Measurements from ENCODE around the gene DEDD.

The DEDD gene

DNA sequence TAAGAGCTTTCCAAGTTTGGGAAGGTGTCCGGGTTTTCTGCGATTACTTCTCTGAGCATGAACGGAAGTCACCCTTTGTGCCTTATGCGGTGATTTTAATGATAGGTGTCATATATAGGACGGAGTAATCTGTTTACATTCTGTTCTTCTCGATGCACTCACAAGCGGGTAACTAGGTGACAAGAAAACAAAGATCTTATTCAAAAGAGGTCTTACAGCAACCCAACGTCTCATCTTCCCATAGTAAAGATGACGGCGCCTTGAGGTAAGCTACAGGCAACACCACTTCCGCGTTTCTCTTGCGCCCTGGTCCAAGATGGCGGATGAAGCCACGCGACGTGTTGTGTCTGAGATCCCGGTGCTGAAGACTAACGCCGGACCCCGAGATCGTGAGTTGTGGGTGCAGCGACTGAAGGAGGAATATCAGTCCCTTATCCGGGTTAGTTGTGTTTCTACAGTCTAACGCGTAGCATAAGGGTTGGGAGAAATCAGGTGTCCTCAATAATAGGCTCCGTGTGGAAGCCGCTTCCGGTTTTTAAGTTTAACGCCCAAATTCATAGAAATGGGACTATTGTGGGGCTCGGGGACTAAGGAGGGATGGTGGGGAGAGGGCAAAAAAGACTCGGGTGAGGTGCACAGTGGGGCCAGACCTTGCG, 21.3 kb upstream of the DEDD start, which contains the start of gene UFC1:
UFC1 (plus strand) TSS at position 297 of the 656 bp plus-strand sequence; CDS start at position 317, 20 bp downstream.
- no peaks in the 10 kb centered on the region for H4K20me1 ChIP-seq (ENCODE audit: insufficient read depth, low read length)
- H3K79me2 ChIP-seq (ENCODE audit: low read length) = peaks cover 17% of the 10 kb centered on the region
- H3K4me2 ChIP-seq (ENCODE audit: low read length) = peak within 1 kb of the TSS; percentile 80
- peak within 1 kb of the TSS; percentile 90 for H3K27ac ChIP-seq (ENCODE audit: low read length)
- H3K4me3 ChIP-seq (ENCODE audit: low read length) = peak within 1 kb of the TSS; percentile 88
- peak within 1 kb of the TSS; percentile 97 for H2AFZ ChIP-seq (ENCODE audit: low read depth, low read length)
- H3K9me3 ChIP-seq (ENCODE audit: insufficient read depth, low read length) = no peaks in the 10 kb centered on the region
- peak within 1 kb of the TSS; percentile 92 for H3K9ac ChIP-seq (ENCODE audit: low read length)
- H3K4me1 ChIP-seq (ENCODE audit: low read length) = peaks cover 13% of the 10 kb centered on the region
- TF ChIP-seq, protein P1, sequence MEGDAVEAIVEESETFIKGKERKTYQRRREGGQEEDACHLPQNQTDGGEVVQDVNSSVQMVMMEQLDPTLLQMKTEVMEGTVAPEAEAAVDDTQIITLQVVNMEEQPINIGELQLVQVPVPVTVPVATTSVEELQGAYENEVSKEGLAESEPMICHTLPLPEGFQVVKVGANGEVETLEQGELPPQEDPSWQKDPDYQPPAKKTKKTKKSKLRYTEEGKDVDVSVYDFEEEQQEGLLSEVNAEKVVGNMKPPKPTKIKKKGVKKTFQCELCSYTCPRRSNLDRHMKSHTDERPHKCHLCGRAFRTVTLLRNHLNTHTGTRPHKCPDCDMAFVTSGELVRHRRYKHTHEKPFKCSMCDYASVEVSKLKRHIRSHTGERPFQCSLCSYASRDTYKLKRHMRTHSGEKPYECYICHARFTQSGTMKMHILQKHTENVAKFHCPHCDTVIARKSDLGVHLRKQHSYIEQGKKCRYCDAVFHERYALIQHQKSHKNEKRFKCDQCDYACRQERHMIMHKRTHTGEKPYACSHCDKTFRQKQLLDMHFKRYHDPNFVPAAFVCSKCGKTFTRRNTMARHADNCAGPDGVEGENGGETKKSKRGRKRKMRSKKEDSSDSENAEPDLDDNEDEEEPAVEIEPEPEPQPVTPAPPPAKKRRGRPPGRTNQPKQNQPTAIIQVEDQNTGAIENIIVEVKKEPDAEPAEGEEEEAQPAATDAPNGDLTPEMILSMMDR (IDR thresholded peaks at IDR 0.05; ENCODE audit: low read depth, low read length) = no peak
- TF ChIP-seq EZH2phosphoT487 (IDR thresholded peaks at IDR 0.05; ENCODE audit: low read depth) = no peak
- H3K27me3 ChIP-seq (ENCODE audit: low read depth, low read length) = no peaks in the 10 kb centered on the region
- H3K36me3 ChIP-seq (replicated peaks; ENCODE audit: low read depth, low read length) = peaks cover 5% of the 10 kb centered on the region

DNA sequence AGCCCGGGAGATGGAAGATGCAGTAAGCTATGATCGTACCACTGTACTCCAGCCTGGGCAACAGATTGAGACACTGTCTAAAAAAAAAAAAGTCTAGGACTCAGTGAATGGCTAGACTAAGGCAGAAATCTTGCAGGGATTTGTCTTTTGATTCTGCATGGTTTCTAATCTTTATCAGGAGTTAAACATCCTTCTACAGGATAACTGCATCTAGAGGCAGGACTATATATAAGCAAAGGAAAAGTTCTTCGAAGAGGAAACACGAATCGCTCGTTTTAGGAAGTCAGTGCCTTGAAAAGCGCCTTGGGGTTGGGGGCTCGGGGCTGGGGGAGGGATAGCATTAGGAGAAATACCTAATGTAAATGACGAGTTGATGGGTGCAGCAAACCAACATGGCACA, 20.7 kb upstream of the DEDD start:
- H3K27ac ChIP-seq (ENCODE audit: low read length) = peak overlapping the region; percentile 90; the same call in 1 of the 2 replicates
- H4K20me1 ChIP-seq (ENCODE audit: insufficient read depth, low read length) = no peaks in the 10 kb centered on the region
- peak overlapping the region; percentile 88 for H3K4me3 ChIP-seq (ENCODE audit: low read length)
- no peaks in the 10 kb centered on the region for H3K9me3 ChIP-seq (ENCODE audit: insufficient read depth, low read length)
- TF ChIP-seq, protein P1 (IDR thresholded peaks at IDR 0.05; ENCODE audit: low read depth, low read length) = no peak
- no peak for TF ChIP-seq EZH2phosphoT487 (IDR thresholded peaks at IDR 0.05; ENCODE audit: low read depth)
- peak overlapping the region; percentile 92 for H3K9ac ChIP-seq (ENCODE audit: low read length)
- H3K36me3 ChIP-seq (replicated peaks; ENCODE audit: low read depth, low read length) = peaks cover 5% of the 10 kb centered on the region
- peaks cover 17% of the 10 kb centered on the region for H3K79me2 ChIP-seq (ENCODE audit: low read length)
- H3K27me3 ChIP-seq (ENCODE audit: low read depth, low read length) = no peaks in the 10 kb centered on the region
- peak overlapping the region; percentile 34; the same call in 1 of the 2 replicates for H2AFZ ChIP-seq (ENCODE audit: low read depth, low read length)
- peaks cover 9% of the 10 kb centered on the region for H3K4me1 ChIP-seq (ENCODE audit: low read length)
- peak overlapping the region; percentile 80 for H3K4me2 ChIP-seq (ENCODE audit: low read length)

- H2AFZ ChIP-seq (ENCODE audit: low read depth, low read length) = no peak overlapping the region
- H3K4me1 ChIP-seq (ENCODE audit: low read length) = no peaks in the 10 kb centered on the region
- no peaks in the 10 kb centered on the region for H3K27me3 ChIP-seq (ENCODE audit: low read depth, low read length)
- no peak overlapping the region for H3K9ac ChIP-seq (ENCODE audit: low read length)
- no peak overlapping the region for H3K4me3 ChIP-seq (ENCODE audit: low read length)
- H3K27ac ChIP-seq (ENCODE audit: low read length) = no peak overlapping the region
- no peaks in the 10 kb centered on the region for H3K79me2 ChIP-seq (ENCODE audit: low read length)
- H3K36me3 ChIP-seq (replicated peaks; ENCODE audit: low read depth, low read length) = no peaks in the 10 kb centered on the region
- H3K9me3 ChIP-seq (ENCODE audit: insufficient read depth, low read length) = no peaks in the 10 kb centered on the region
- no peak for TF ChIP-seq EZH2phosphoT487 (IDR thresholded peaks at IDR 0.05; ENCODE audit: low read depth)
- TF ChIP-seq, protein P1 (IDR thresholded peaks at IDR 0.05; ENCODE audit: low read depth, low read length) = no peak
- no peak overlapping the region for H3K4me2 ChIP-seq (ENCODE audit: low read length)
- H4K20me1 ChIP-seq (ENCODE audit: insufficient read depth, low read length) = no peaks in the 10 kb centered on the region
Measured at GRCh38 chr1:161145832-161146231, 13.4 kb upstream of the DEDD start.

DNA sequence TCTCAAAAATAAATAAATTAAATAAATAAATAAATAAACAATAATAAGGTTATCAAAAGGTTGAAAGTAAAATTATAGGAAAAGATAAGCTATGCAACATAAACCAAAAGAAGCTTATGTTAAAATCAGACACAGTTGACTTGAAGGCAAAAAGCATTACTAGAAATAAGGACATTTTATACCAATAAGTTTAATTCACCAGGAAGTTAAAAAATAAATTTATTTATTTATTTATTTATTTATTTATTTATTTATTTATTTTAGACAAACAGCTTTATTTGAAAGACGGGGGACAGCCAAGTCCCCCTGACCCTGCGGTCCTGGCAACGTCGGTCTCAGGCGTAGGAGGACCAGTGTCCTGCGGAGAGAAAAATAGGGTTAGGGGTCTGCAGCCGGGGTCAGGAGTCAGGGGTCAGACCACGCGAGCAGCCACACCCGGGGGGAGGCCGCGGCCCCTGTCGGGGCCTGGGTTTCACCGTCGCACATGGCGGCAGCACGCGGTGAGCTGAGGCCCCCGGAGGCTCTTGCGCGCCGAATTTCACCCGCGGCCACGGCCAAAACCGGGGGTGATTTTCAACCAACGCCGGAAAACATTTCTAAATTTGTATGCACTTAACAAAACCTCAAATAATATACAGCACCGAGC, 8.4 kb upstream of the DEDD start:
- no peaks in the 10 kb centered on the region for H4K20me1 ChIP-seq (ENCODE audit: insufficient read depth, low read length)

More for the DNA sequence above, 8.4 kb upstream of the DEDD start:
- Histone ChIP-seq H3K9ac (ENCODE audit: low read length) (no peak overlapping the region), H3K27me3 (ENCODE audit: low read depth, low read length) (no peaks in the 10 kb centered on the region), H2AFZ (ENCODE audit: low read depth, low read length) (no peak overlapping the region), H3K27ac (ENCODE audit: low read length) (no peak overlapping the region), H3K4me1 (ENCODE audit: low read length) (no peaks in the 10 kb centered on the region), H3K79me2 (ENCODE audit: low read length) (no peaks in the 10 kb centered on the region), H3K4me2 (ENCODE audit: low read length) (no peak overlapping the region), H3K9me3 (ENCODE audit: insufficient read depth, low read length) (no peaks in the 10 kb centered on the region), H3K4me3 (ENCODE audit: low read length) (no peak overlapping the region), H3K36me3 (replicated peaks; ENCODE audit: low read depth, low read length) (no peaks in the 10 kb centered on the region)
- TF ChIP-seq, protein P1 (IDR thresholded peaks at IDR 0.05; ENCODE audit: low read depth, low read length) = no peak
- no peak for TF ChIP-seq EZH2phosphoT487 (IDR thresholded peaks at IDR 0.05; ENCODE audit: low read depth)

Data from OCI-LY3 (cell line).